Activated naive CD4-positive, alpha-beta T cell treated with anti-CD3 and anti-CD28 coated beads, Interleukin-2, amount 10 ng/mL, durations not matched to agents 7 days and 5 days (primary cell): ENCODE results near the gene PPM1M.

Experiments
- CTCF ChIA-PET: fragments of 350-600 bp; sonication (Branson Sonifier 250); formaldehyde crosslinking; loops from one replicate; lab custom pipeline; 2021; ENCODE audit warnings: antibody characterized with exemption; lab: Charles Lee
- DNase-seq: peaks from one replicate; pipeline ENCODE4 v3.0.0-alpha.2; 2020
- H3K27ac Mint-ChIP-seq: one replicate; pipeline ENCODE4 v1.8.0; 2021; ENCODE audit warnings: mild to moderate bottlenecking, moderate library complexity, mixed read lengths
- H3K27me3 Mint-ChIP-seq: one replicate; pipeline ENCODE4 v1.8.0; 2021; ENCODE audit warnings: mild to moderate bottlenecking, mixed read lengths
- H3K36me3 Mint-ChIP-seq: one replicate; pipeline ENCODE4 v1.8.0; 2021; ENCODE audit warnings: mixed read lengths
- H3K4me1 Mint-ChIP-seq: one replicate; pipeline ENCODE4 v1.8.0; 2021; ENCODE audit warnings: mixed read lengths
- H3K4me3 Mint-ChIP-seq: one replicate; pipeline ENCODE4 v1.8.0; 2021; ENCODE audit warnings: mild to moderate bottlenecking, moderate library complexity, mixed read lengths
- H3K9me3 Mint-ChIP-seq: one replicate; pipeline ENCODE4 v1.8.0; 2021; ENCODE audit warnings: mixed read lengths

PPM1M gene

DNA sequence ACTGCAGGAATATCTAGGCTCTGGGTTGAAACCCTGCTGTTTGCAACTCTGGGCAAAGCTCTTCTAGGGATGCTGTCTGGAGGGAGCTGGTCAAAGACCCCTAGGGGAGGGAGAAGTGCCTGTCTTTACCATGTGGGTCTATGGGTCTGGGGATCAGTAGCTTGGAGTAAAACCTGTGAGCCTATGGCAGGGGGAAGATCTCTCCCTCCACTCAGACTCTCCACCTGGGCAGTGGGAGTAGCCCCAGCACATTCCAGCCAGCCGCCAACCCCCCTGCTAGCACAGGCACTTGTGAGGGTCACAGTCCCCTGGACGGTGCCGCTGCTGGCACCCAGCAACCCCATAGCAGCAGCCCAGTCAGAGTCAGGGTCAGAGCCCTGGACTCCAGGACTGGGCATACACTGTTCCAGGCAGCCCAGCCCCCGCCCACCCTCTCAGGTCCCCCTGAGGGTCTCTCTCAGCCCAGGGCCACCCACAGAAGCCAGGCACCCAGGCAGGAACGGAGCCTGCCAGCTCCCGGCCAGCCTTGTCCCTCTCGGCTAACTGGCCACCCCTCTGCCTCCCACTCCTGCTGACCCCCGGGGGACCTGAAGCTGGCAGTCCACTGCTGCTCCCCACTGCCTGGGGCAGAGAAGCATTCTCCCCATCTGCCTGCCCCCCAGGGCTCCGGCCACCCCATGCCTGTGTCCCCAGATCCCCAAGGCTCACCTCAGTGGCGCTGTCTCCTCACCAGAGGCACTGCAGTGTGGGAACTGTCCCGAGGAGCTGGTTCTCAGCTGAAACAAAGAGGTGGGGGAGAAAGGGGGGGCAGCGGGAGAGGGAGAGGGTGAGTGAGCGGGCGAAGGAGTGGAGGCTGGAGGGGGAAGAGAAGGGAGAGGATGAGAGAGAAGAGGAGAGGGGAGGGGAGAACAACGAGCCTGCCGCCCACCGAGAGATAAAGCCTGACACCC lies 52.9 kb downstream of the PPM1M start:
- H3K9me3 Mint-ChIP-seq, result no peaks in the 10 kb centered on the region
- no peak overlapping the region for H3K27ac Mint-ChIP-seq
- CTCF ChIA-PET, result interaction anchor here (3.0 kb wide), 1 partner anchor 41 kb away, joined by 11 read pairs; no protein-coding TSS in a partner anchor
- H3K36me3 Mint-ChIP-seq, result peaks cover 4% of the 10 kb centered on the region
- H3K4me3 Mint-ChIP-seq, result no peak overlapping the region
- no peaks in the 10 kb centered on the region for H3K27me3 Mint-ChIP-seq
- DNase-seq, result no peak
- no peaks in the 10 kb centered on the region for H3K4me1 Mint-ChIP-seq

DNA sequence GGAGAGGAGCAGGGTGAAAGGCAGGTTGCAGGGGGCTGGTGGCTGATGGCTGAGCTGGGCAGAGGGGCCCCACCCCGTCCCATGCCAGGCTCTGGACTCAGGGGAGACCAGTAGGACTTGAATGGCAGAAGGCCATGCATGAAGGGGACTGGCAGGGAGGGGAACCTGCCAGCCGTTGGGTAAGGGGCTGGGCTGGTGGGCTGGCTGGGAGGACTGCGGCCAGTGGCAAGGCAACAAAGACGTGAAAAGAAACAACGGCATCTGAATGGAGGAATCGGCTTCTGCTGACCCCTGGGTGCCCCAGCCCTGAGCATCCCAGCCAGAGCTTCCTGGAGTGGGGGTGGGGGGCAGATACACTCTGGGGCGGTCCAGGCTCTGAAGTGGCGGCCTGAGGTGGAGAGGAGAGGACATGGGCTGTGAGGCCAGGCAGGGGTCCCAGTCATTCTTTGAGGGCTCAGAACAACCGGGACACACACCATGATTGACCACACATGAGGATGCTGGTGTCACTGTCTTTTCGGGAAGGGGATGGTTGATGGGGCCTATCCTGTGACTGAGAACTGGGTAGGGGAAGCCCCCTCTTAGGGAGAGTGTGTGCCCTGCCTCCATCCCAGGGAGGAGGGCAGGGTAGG lies 53.8 kb downstream of the PPM1M start:
- Mint-ChIP-seq H3K9me3 (no peaks in the 10 kb centered on the region), H3K4me1 (no peaks in the 10 kb centered on the region), H3K27me3 (no peaks in the 10 kb centered on the region), H3K4me3 (no peak overlapping the region), H3K36me3 (peaks cover 5% of the 10 kb centered on the region), H3K27ac (no peak overlapping the region)
- CTCF ChIA-PET, result no interaction called here
- DNase-seq, result no peak
